H1 (cell line): ENCODE results near the gene GDAP1L1. TPM values are rescaled to one million over a fixed set of nuclear protein-coding genes. Genes with fewer than 3 reads are reported as not detected.

Experiments
- CTCF ChIA-PET: fragments of 300-600 bp; sonication (Branson Sonifier 250); formaldehyde crosslinking; loops from one replicate; lab custom pipeline; 2021; ENCODE audit not compliant: partially characterized antibody; lab: Charles Lee
- POLR2A ChIA-PET: fragments of 300-600 bp; sonication (Branson Sonifier 250); formaldehyde crosslinking; loops from one replicate; lab custom pipeline; 2021; ENCODE audit warnings: inconsistent platforms; ENCODE audit not compliant: partially characterized antibody; lab: Charles Lee
- DNase-seq, 2 experiments: peaks; one replicate each; pipeline versions ENCODE4 v3.0.0 to v3.0.0-alpha.2; 2010 to 2022; ENCODE audit warnings: low spot score in 2 of 2, low read depth in 1 of 2, mixed read lengths in 1 of 2
- FAIRE-seq: peaks from 2 replicates; lab custom pipeline; 2011; peaks lifted over from hg19 to GRCh38; lab: Jason Lieb, UNC
- H2AFZ ChIP-seq: 2 replicates; pipeline ENCODE4 v1.8.1; 2012; ENCODE audit warnings: low read length, inconsistent platforms
- H2AK5ac ChIP-seq: 2 replicates; pipeline ENCODE4 v1.6.1; 2013; ENCODE audit warnings: low read depth, low read length
- H2BK120ac ChIP-seq: replicated peaks from 2 replicates; pipeline ENCODE3; 2013; ENCODE audit warnings: low read depth, low read length, inconsistent platforms
- H2BK12ac ChIP-seq: 2 replicates; pipeline ENCODE4 v1.6.1; 2013; ENCODE audit warnings: low read depth, low read length
- H2BK15ac ChIP-seq: 2 replicates; pipeline ENCODE4 v1.6.1; 2013; ENCODE audit warnings: low read length
- H2BK20ac ChIP-seq: 2 replicates; pipeline ENCODE4 v1.6.1; 2013; ENCODE audit warnings: low read length
- H2BK5ac ChIP-seq: 2 replicates; pipeline ENCODE4 v1.6.1; 2013; ENCODE audit warnings: low read depth, low read length
- H3K14ac ChIP-seq: 2 replicates; pipeline ENCODE4 v1.6.1; 2013; ENCODE audit warnings: inconsistent platforms; ENCODE audit not compliant: insufficient read length
- H3K18ac ChIP-seq: 2 replicates; pipeline ENCODE4 v1.6.1; 2013; ENCODE audit warnings: low read length; ENCODE audit errors: extremely low read depth
- H3K23ac ChIP-seq: 2 replicates; pipeline ENCODE4 v1.6.1; 2013; ENCODE audit warnings: inconsistent platforms; ENCODE audit not compliant: insufficient read length
- H3K23me2 ChIP-seq: 2 replicates; pipeline ENCODE4 v1.6.1; 2013; ENCODE audit warnings: low read depth, low read length
- H3K27ac ChIP-seq: 2 replicates; pipeline ENCODE4 v1.6.1; 2011; ENCODE audit warnings: low read depth, low read length, inconsistent platforms
- H3K27me3 ChIP-seq, 4 experiments: replicated peaks in 1 of 4; 1 replicate in 1 of 4; 2 replicates in 3 of 4; pipeline versions ENCODE4 v1.6.1 to v1.8.1; 2011 to 2013; ENCODE audit warnings: low read length in 3 of 4, mild to moderate bottlenecking in 3 of 4, inconsistent platforms in 2 of 4, mixed read lengths in 2 of 4, moderate library complexity in 1 of 4; ENCODE audit not compliant: control insufficient read depth in 3 of 4, insufficient read depth in 3 of 4; ENCODE audit errors: extremely low read depth in 1 of 4
- H3K36me3 ChIP-seq, 4 experiments: 2 replicates each; pipeline versions ENCODE4 v1.6.1 to v1.8.1; 2011 to 2013; ENCODE audit warnings: mild to moderate bottlenecking in 4 of 4, low read length in 3 of 4, moderate library complexity in 2 of 4, control low read depth in 1 of 4, inconsistent platforms in 1 of 4; ENCODE audit not compliant: insufficient read depth in 4 of 4, control insufficient read depth in 2 of 4
- H3K4ac ChIP-seq: replicated peaks from 2 replicates; pipeline ENCODE3; 2013; ENCODE audit warnings: low read length, low read depth, mixed read lengths, inconsistent platforms; ENCODE audit not compliant: insufficient read length
- H3K4me1 ChIP-seq, 4 experiments: replicated peaks in 1 of 4; 1 replicate in 1 of 4; 2 replicates in 3 of 4; pipeline versions ENCODE4 v1.6.1 to v1.8.1; 2011 to 2013; ENCODE audit warnings: low read length in 3 of 4, inconsistent platforms in 2 of 4, mixed read lengths in 1 of 4; ENCODE audit not compliant: insufficient read depth in 4 of 4, control insufficient read depth in 3 of 4
- H3K4me2 ChIP-seq, 2 experiments: 2 replicates each; pipeline versions ENCODE4 v1.6.1 to v1.8.1; 2011 to 2013; ENCODE audit warnings: low read depth in 2 of 2, low read length in 2 of 2, control low read depth in 1 of 2, inconsistent platforms in 1 of 2, mild to moderate bottlenecking in 1 of 2; ENCODE audit not compliant: insufficient read depth in 1 of 2
- H3K4me3 ChIP-seq, 4 experiments: fragments of 200-600, 300-600 bp in 1 of 4; sonication (generic), shearing (Covaris generic), sonication (Bioruptor Twin) in 1 of 4; 2 replicates each; pipeline versions ENCODE4 v1.5.1 to v1.8.1; 2011 to 2016; ENCODE audit warnings: low read length in 4 of 4, low read depth in 3 of 4, control low read depth in 2 of 4, inconsistent platforms in 2 of 4, mild to moderate bottlenecking in 2 of 4, mixed read lengths in 1 of 4, moderate library complexity in 1 of 4; ENCODE audit not compliant: insufficient read depth in 2 of 4; ENCODE audit errors: extremely low read depth in 1 of 4
- H3K56ac ChIP-seq: replicated peaks from 2 replicates; pipeline ENCODE3; 2013; ENCODE audit warnings: low read depth, mild to moderate bottlenecking, mixed read lengths, low read length, inconsistent platforms; ENCODE audit not compliant: insufficient read length
- H3K79me1 ChIP-seq: 2 replicates; pipeline ENCODE4 v1.6.1; 2013; ENCODE audit warnings: low read depth, low read length, control low read depth
- H3K79me2 ChIP-seq, 2 experiments: 2 replicates each; pipeline versions ENCODE4 v1.6.1 to v1.8.1; 2012 to 2013; ENCODE audit warnings: low read length in 2 of 2, mild to moderate bottlenecking in 2 of 2, inconsistent platforms in 1 of 2; ENCODE audit not compliant: insufficient read depth in 2 of 2, control insufficient read depth in 1 of 2
- H3K9ac ChIP-seq, 4 experiments: replicated peaks in 1 of 4; 1 replicate in 1 of 4; 2 replicates in 3 of 4; pipeline versions ENCODE4 v1.6.1 to v1.8.1; 2011 to 2013; ENCODE audit warnings: low read depth in 3 of 4, low read length in 3 of 4, control low read depth in 2 of 4, mild to moderate bottlenecking in 2 of 4, moderate library complexity in 2 of 4, inconsistent platforms in 1 of 4; ENCODE audit errors: extremely low read depth in 1 of 4
- H3K9me3 ChIP-seq, 2 experiments: 2 replicates each; pipeline versions ENCODE4 v1.6.1 to v1.8.1; 2012 to 2013; ENCODE audit warnings: mild to moderate bottlenecking in 2 of 2, moderate library complexity in 2 of 2, control low read depth in 1 of 2, inconsistent platforms in 1 of 2, low read depth in 1 of 2, low read length in 1 of 2, mixed read lengths in 1 of 2; ENCODE audit not compliant: insufficient read depth in 2 of 2
- H4K20me1 ChIP-seq, 2 experiments: replicated peaks in 1 of 2; 2 replicates each; pipeline versions ENCODE3 to v1.8.1; 2011 to 2013; ENCODE audit warnings: inconsistent platforms in 2 of 2, low read length in 2 of 2, mild to moderate bottlenecking in 1 of 2; ENCODE audit not compliant: insufficient read depth in 2 of 2, control insufficient read depth in 1 of 2
- H4K5ac ChIP-seq: 2 replicates; pipeline ENCODE4 v1.6.1; 2013; ENCODE audit warnings: low read length, low read depth, mixed read lengths, inconsistent platforms; ENCODE audit not compliant: insufficient read length
- H4K8ac ChIP-seq: 2 replicates; pipeline ENCODE4 v1.8.0; 2013; ENCODE audit warnings: mild to moderate bottlenecking, moderate library complexity, low read length, inconsistent platforms; ENCODE audit not compliant: insufficient read depth; ENCODE audit errors: extremely low read depth
- H4K91ac ChIP-seq: replicated peaks from 2 replicates; pipeline ENCODE3; 2013; ENCODE audit warnings: low read length, mixed read lengths, inconsistent platforms; ENCODE audit not compliant: insufficient read length
- WGBS, 2 experiments: shearing (Covaris generic) in 1 of 2; methylation state at CpG; one replicate each; pipeline versions ENCODE4 v1.1.6 to v1.1.7; 2013 to 2015; ENCODE audit warnings: low lambda C conversion rate in 2 of 2, mixed read lengths in 2 of 2, inconsistent platforms in 1 of 2, low coverage in 1 of 2, missing lambda C conversion rate in 1 of 2; ENCODE audit not compliant: insufficient replicate concordance in 2 of 2, insufficient coverage in 1 of 2, insufficient read length in 1 of 2; ENCODE audit errors: extremely low coverage in 1 of 2, missing lambda C conversion rate in 1 of 2; 5-methylcytosine and 5-hydroxymethylcytosine counted together
- polyA plus RNA-seq, 7 experiments: library from polyadenylated mRNA; depleted of rRNA in 3 of 7; stranded (reverse) in 5 of 7; unstranded in 2 of 7; fragments of >200 nt in 5 of 7; fragments of 200-250 nt in 2 of 7; gene quantifications; 1 replicate in 5 of 7; 2 replicates in 1 of 7; 4 replicates in 1 of 7; pipeline versions ENCODE4 v1.2.1 to v1.2.3, GENCODE V29; 2011 to 2013; ENCODE audit warnings: missing spikeins in 2 of 7, mixed read lengths in 2 of 7
- total RNA-seq: library from RNA; stranded (reverse); fragmentation: NEBNext Ultra II Directional; extraction: Animal tissue kit (Norgen Biotek cat#: 25700); gene quantifications from 2 replicates; pipeline ENCODE4 v1.2.1, GENCODE V29; 2021

Gene GDAP1L1
- total and polyA plus RNA-seq, 2 of the 8 experiments (the other 6 are each of a cell fraction or from before 2014, with no cell fraction given) = 8.5 to 63.1 TPM

DNA sequence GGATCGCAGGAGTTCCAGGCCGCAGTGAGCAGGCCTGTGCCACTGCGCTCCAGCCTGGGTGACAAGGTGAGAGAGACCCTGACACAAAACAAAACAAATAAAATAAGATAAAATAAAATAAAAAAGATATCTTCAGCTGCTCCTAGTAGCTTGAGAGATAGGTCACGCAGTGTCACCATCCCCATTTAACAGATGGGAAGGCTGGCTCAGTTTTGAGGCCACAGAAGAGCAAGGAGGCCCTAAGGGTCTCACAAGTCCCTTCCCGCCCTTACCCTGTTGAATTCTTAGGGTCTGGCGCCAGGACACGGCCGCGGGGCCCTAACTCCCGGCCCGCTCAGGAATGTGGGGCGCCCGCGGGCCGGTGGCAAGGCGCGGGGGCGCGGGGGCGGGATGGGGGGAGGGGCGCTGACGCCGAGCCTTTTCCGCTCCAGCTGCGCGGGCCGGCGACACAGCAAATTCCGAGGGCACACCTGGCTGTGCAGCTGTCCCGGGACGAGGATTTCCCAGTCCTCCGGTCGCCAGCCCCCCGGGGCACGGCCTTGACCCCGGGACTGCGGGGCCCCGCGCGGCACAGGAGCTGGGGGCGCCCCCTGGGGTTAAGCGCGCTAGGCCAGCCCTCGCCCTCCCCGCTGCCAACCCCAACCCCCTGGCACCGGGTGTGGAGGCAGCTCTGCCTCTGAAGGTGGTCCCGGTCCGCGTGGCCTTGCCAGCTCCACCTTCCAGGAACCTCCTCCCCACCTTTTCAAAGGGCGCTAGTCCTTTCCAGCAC is 79.5 kb downstream of the GDAP1L1 start:
- H2AFZ ChIP-seq = peak overlapping the region; percentile 62; the same call in 1 of the 2 replicates

More for the DNA sequence above, 79.5 kb downstream of the GDAP1L1 start:
- FAIRE-seq (no peak), DNase-seq (peak in 1 of 2 experiments; percentile 68)
- peak overlapping the region; percentile 90 for H3K18ac ChIP-seq
- H4K20me1 ChIP-seq = no peaks in the 10 kb centered on the region
- H3K9ac ChIP-seq = peak overlapping the region in 2 of 4 experiments; percentile 8 to 25; a peak in 1 of 7 replicates
- H3K4me3 ChIP-seq = peak overlapping the region in 3 of 4 experiments; percentile 7 to 53 (median 29); a peak in 5 of 8 replicates
- ChIA-PET POLR2A (interaction anchor here (1.8 to 4.0 kb wide), 2 partner anchors 15 to 116 kb away, joined by 3 to 14 read pairs; partner anchors contain the start of genes FITM2 and OSER1), CTCF (interaction anchor here (0.8 to 4.9 kb wide), 8 partner anchors 9 to 276 kb away, joined by 3 to 40 read pairs (median 3); partner anchors contain the start of gene FITM2)
- H3K23me2 ChIP-seq = no peaks in the 10 kb centered on the region; the same call in 1 of the 2 replicates
- no peak overlapping the region for H3K14ac ChIP-seq
- peak overlapping the region; percentile 86 for H4K8ac ChIP-seq
- WGBS, 2 experiments = 28% methylated on average over 21 of the region's 50 CpGs; no CpG with 5 or more reads in 1 of the 2 experiments
- 0 out of 2 replicates have a peak overlapping the region, but pooled peaks have one; percentile 46 for H2BK15ac ChIP-seq
- no peak overlapping the region for H2AK5ac ChIP-seq
- H3K56ac ChIP-seq = peak overlapping the region; percentile 39
- H4K91ac ChIP-seq = no peak overlapping the region
- peak overlapping the region; percentile 60; the same call in 1 of the 2 replicates for H2BK5ac ChIP-seq
- H3K4me1 ChIP-seq = peaks cover 0 to 10% (median 4%) of the 10 kb centered on the region in 4 experiments; a peak in 6 of 7 replicates
- H3K9me3 ChIP-seq = no peaks in the 10 kb centered on the region
- no peak overlapping the region for H3K27ac ChIP-seq
- no peak overlapping the region for H3K23ac ChIP-seq
- H3K27me3 ChIP-seq = no peaks in the 10 kb centered on the region; a peak in 1 of 7 replicates
- no peaks in the 10 kb centered on the region for H3K79me2 ChIP-seq
- H3K4ac ChIP-seq = peak overlapping the region; percentile 78
- peak overlapping the region; percentile 54 for H2BK120ac ChIP-seq
- H2BK12ac ChIP-seq = peak overlapping the region; percentile 90; the same call in 1 of the 2 replicates
- H3K36me3 ChIP-seq = no peaks in the 10 kb centered on the region
- no peaks in the 10 kb centered on the region for H3K79me1 ChIP-seq
- H4K5ac ChIP-seq = peak overlapping the region; percentile 76
- H3K4me2 ChIP-seq = peak overlapping the region; percentile 20 to 69; a peak in 3 of 4 replicates
- no peak overlapping the region for H2BK20ac ChIP-seq
